Stimulated activated CD4-positive, alpha-beta T cell treated with anti-CD3 and anti-CD28 coated beads, Interleukin-12 subunit alpha, Interleukin-12 subunit beta, amount 100 ng/mL, for 48 hours (primary cell): ENCODE results near the gene TRAPPC5.

Experiments used
- DNase-seq, 3 donors: peaks; one replicate each; pipeline ENCODE4 v3.0.0-alpha.2; 2020; ENCODE audit warnings: low read depth in 2 of 3, low spot score in 1 of 3

Gene TRAPPC5

DNA sequence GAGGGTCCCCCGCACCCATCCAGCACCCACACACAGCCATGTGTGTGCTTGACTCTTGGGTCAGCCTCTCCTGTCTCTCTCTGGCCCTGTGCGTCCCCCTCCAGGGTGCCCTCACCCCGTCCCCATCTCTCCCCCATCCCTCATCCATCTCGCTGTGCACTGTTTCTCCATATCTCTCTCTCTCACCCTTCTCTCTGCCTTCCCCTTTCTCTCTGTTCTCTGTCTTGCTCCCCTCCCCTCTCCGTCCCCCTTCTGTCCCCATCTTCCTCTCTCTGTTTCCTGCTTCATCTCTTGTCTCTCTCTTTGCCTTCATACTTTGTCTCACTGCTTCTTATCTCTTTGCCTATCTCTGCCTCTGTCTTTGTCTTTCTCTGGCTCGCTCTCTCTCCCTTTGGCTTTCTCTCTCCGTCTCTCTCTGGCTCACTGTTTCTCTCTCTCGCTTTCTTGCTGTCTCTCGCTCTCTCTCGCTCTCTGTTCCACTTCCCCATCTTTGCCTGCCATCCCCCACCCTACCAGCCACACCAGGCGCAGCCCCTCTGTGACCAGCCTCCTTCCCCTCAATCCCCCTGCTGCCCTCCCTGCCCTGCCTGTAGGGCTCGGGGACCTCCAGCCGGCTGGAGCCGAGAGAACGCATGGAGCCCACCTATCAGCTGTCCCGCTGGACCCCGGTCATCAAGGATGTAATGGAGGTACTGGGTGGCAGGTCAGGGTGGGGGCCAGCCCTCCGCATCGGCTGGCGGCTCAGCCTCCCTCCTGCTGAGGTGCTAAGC is 34.8 kb upstream of the TRAPPC5 start:
- no peak for DNase-seq

DNA sequence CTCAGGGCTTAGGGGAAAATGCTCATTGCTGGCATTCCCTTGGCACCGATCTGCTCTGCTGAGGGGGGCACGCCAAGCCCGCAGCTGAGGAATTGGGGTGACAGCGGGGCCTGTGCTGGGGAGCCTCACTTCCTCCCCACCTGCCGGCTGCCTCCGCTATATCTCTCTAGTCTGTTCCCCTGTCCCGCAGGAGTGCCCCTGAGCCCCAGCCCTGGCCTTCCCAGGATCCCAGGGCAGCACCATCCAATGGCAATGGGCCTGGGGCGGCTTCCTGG is 34.3 kb upstream of the TRAPPC5 start:
- DNase-seq = no peak

DNA sequence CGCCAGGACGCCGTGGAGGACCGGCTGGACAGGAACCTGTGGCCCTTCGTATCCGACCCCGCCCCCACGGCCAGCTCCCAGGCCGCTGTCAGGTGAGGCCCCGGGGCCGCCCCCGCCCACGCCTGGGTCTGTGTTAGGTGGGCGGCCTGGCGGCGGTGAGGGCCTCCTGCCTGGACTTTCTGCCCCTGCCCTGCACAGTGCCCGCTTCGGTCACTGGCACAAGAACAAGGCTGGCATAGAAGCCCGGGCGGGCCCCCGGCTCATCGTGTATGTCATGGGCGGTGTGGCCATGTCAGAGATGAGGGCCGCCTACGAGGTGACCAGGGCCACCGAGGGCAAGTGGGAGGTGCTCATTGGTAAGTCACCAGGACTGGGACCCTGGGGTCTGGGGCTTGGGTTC is 33.5 kb upstream of the TRAPPC5 start:
- no peak for DNase-seq

DNA sequence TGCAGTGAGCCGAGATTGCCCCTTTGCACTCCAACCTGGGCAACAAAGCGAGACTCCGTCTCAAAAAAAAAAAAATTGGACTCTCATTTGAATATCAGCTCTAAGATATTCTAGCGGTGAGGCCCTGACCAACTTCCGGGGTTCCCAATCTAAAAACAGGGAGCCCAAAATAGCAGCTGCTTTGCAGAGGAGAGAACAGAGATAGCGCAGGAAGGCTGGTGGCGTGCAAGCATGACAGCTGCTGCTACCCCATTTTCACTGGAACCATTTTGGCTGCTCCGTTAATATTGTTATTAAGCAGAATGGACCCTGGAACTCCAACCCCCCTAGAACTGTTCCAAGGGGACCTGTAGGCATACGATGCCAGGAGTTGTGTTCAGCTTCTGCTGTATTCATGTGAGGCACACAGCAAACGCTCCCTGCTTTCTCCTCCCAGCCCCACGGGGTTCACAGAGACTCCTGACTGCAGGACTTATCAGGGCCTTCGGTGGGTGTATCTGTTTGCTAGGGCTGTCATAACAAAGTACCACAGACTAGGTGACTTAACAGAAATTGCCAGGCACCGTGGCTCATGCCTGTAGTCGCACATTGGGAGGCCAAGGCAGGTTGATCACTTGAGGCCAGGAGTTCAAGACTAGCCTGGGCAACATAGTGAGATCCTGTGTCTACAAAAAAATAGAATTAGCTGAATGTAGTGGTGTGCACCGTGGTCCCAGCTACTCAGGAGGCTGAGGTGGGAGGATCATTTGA is 32.2 kb upstream of the TRAPPC5 start:
- no peak for DNase-seq

DNA sequence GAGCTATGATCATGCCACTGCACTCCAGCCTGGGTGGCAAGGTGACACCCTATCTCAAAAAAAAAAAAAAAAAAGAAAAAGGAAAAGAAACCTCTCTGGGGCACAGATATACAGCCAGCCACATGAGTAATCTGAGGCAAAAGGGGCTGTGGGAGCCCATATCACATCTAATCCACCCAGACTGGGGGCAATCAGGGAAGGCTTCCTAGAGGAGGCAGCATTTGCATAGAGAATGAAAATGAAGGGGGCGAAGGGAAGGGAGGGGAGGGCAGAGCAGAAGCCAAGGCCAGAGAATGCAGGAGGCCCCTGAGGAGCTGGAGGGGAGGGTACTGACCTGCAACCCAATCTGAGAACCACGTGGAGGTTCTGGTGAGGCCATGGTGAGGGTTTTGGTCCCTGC is 30.5 kb upstream of the TRAPPC5 start:
- DNase-seq = no peak

DNA sequence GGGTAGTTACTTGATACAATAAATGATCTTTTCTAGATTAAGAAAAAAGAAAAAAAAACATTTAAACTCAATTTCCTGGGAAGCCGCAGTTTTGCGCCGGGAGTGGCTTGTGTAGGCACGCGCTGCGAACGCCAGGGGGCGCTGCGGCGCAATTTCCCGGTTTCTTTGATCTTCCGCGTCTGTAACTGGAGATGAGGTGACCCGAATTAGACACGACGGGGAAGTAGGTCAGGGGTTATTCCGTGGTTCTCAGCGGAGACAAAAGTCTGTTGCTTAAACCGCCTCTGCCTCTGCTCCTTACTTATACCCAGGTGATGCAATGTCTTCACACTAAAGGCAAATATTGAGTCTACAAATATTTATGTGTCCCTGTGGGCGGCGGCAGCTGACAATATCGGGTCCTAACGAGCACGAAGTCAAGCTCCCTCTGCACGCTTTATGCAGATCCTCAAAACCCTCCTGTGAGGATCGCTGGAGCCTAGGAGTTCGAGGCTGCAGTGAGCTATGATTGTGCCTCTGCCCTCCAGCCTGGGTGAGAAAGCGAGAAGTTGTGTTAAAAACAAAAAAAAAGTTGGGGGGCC is 28.5 kb upstream of the TRAPPC5 start:
- peak; percentile 74 to 91 (median 77) for DNase-seq

DNA sequence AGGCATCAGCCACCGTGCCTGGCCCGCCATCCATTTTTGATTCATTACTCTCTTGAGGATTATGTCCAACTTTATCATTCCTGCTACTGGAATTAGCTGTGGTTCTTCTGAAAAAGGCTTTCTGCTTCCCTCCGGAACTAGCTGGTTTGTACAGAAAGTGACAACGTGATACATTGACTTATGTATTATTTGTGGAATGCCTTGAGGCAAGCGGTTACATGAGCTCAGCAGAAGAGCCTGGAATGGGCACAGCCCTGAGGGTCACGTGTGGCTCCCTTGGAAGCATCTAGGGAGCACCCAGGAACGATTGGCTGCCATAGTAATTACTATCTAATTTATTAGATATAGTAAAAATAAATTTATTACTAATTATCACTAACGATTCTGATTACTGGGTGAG is 26.2 kb upstream of the TRAPPC5 start:
- DNase-seq = no peak

DNA sequence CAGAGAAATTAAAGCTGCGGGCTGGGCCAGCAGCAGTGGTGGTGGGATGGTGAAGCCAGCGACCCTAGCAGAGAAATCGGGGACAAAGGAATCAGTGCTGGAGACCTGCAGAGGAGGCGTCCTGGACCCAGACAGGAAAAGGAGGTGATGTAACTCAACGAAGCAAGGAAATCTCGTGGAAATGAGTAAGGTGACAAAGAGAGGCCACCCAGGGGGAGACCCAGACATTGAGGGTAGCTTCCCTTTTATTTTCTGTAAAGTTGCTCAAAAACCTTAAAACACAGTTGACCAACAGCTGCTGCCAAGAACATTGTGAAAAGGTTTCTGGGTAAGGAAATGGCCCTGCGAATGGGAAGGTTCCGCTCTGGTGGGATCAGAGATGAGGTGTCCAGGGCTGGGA is 25.1 kb upstream of the TRAPPC5 start:
- no peak for DNase-seq

DNA sequence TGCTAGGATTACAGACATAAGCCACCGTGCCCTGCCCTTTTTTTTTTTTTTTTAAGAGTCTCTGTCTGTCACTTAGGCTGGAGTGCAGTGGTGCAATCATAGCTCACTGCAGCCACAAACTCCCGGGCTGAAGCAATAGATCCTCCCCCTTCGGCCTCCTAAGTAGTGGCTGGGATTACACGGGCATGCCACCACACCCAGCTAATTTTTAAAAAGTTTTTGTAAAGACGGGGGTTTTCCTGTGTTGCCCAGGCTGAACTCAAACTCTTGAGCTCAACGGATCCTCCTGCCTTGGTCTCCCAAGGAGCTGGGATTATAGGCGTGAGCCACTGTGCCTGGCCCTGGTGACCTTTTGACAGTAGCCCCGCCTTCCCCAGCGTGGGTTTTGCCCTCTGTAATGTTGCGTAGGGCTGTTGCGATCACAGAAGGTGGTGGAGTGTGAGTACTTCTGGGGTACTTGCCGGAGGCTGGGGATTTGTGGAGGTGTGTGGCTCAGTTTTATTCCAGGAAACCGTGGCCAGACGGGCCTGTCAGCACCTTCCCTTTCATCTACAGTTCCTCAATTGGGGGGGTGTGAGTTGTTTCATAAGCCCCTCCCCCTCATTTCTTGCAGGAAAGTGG is 23.4 kb upstream of the TRAPPC5 start:
- DNase-seq = no peak

DNA sequence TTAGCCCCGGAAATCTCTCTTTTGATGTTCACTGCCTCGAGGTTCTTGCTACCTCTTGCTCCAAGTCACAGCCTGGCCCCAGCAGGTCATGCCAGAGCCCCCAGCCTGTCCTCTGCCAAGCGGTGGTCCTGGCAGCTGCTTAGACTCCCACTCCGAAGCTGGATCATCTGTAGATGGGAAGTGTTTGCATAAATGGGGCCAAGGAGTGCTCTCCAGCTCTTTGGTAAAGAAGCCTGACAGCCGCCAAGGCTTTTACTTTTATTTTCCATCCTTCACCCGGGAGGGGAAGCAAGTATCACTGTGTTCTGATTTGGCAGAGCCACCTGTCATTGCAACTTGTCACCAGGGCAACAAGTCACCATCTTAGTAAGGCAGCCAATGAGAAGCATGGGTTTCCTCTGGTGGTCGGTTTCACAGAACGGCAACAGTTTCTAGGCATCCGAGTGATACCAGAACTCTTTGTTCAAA is 22.4 kb upstream of the TRAPPC5 start:
- DNase-seq = peak in 2 of 3 donors; percentile 32 to 36

DNA sequence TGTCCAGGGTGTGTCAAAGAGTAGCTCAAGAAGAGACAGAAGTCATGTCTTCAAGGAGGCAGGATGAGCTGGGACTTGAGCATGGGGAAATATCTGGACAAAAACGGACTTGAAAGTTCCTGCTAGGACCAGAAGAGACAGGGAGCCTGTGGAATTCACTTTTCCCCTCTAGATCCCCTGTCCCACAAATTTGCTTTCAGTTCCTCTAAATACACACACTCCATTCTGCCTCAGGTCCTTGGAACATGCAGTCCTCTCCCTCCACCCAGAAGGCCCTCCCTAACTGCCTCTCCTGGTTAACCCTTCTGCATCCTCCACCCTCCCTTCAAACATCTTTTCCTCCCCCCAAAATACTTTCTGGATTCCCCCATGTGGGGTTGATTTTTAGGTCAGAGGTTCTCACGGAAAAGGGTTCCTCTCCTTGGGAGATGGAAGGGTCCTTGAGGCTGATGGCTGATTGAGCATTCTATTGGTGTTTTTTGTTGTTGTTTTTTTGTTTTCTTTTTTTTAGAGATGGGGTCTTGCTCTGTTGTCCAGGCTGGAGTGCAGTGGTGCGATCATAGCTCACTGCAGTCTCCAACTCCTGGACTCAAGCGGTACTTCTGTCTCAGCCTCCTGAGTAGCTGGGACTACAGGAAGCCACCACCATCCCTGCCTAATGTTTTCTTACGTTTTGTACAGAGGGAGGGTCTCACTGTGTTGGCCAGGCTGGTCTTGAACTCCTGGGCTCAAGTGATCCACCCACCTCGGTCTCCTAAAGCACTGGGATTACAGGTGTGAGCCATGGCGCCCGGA is 18.7 kb upstream of the TRAPPC5 start:
- DNase-seq = no peak

DNA sequence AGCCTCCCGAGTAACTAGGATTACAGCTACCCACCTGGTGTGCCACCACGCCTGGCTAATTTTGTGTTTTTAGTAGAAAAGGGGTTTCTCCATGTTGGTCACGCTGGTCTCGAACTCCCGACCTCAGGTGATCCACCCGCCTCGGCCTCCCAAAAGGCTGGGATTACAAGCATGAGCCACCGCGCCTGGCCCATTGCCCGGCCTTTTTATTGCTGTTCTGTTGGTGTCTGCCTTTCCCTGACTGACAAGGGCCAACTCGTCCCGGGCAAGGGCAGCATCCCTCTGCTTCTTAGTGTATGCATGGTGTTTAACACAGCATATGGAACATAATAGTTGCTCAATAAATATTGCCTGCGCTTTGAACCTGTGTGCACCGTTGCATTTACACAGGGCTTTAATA is 18.0 kb upstream of the TRAPPC5 start:
- DNase-seq = no peak

DNA sequence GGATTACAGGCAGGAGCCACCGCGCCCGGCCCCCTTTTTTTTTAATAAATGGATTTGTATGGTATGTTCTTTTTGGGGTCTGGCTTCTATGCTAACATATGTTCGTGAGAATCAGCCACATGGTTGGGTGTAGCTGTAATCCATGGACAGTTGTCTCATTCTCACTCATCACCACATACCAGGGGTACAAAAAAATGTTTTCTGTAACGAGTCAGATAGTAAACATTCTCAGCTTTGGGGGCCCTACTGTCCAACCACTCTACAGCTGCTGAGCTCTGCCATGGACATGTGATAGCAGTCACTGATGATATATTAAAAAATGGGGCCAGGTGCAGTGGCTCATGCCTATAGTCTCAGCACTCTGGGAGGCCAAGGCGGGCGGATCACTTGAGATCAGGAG is 16.9 kb upstream of the TRAPPC5 start:
- no peak for DNase-seq

DNA sequence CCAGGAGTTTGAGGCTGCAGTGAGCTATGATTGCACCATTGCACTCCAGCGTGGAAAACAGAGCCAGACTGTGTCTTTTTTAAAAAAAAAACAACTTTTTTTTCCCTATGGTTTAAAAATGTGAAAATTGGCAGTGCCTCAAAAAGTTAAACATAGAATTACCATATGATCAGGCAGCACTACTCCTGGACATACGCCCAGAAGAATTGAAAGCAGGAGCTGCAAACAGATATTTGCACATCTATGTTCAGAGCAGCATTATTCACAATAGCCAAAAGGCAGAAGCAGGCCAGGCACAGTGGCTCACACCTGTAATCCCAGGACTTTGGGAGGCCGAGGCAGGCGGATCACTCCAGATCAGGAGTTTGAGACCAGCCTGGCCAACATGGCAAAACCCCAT is 15.6 kb upstream of the TRAPPC5 start:
- DNase-seq = no peak

DNA sequence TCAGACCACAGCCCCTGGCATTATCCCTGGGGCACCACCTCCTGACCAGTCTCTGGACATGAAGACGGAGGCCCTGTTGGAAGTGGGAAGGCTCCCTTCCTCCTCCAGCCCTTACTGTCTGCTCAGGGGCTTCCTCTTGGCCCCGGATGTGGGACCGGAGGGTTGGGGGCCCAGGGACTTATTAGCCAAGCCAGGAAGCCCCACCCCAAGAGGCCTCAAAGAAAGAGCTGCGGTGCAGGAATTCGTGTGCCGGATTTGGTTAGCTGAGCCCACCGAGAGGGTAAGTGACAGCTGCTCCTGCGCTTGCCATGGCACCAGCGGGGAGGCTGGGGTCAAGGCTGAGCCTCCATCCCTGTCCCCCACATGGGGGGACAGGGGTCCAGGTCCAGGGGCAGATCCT is 11.8 kb upstream of the TRAPPC5 start, which contains the start of gene RETN:
Gene RETN (plus strand): TSS at position 208 of the 400 bp plus-strand sequence. CDS start 278 bp downstream, outside the sequence.
- DNase-seq = no peak

DNA sequence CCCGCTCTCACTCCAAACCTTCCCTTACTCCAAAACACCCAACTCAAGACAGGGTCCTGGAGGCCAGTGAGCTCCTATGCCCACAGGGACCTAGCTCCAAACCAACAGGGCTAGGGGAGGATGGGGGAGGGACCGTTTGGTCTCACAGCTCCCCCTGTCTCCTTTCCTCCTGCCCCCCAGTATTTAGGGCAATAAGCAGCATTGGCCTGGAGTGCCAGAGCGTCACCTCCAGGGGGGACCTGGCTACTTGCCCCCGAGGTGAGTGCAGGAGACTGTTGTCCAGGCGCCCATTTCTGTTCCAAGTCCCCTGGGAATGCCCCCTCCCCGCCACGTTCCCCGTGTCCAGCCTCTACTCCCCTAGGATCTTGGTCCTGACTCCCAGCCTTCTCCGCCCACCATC is 11.0 kb upstream of the TRAPPC5 start:
- DNase-seq = no peak

DNA sequence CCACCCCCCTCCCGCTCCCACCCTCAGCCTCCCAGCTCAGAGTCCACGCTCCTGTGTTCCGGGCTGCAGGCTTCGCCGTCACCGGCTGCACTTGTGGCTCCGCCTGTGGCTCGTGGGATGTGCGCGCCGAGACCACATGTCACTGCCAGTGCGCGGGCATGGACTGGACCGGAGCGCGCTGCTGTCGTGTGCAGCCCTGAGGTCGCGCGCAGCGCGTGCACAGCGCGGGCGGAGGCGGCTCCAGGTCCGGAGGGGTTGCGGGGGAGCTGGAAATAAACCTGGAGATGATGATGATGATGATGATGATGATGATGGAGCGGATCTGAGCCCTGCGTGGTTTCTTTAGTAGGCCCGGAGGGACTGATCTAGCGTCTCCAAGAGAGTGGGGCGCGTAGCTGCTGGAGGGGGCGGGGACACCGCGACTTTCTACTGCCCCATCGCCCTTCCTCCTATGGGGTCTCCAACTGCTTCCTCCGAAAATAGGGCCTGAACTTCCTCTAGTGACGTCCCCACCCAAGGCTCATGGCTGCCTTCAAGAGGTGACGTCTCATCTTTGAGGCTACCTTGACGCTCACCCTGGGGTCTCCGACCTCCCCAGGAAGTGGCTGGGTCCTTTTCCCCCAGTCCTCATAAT is 10.4 kb upstream of the TRAPPC5 start:
- DNase-seq = no peak

DNA sequence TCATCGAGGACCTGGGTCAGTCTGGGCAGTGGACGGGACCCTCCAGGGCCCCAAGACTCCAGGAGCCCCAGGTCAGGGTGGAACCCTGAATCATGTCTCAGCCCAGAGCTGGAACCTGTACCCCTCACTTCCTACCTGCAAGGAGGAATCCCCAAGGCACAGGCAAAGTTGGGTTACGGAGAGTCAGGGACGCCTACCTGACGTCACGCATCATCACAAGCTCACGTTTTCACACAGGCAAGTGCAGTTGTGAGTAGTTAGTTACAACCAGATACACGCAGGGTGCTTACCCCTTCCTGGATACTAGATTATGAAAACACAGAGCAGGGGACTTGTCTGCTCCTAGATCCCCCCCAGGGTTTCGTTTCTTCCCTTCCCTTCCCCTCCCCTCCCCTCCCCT is 9.8 kb upstream of the TRAPPC5 start:
- no peak for DNase-seq

DNA sequence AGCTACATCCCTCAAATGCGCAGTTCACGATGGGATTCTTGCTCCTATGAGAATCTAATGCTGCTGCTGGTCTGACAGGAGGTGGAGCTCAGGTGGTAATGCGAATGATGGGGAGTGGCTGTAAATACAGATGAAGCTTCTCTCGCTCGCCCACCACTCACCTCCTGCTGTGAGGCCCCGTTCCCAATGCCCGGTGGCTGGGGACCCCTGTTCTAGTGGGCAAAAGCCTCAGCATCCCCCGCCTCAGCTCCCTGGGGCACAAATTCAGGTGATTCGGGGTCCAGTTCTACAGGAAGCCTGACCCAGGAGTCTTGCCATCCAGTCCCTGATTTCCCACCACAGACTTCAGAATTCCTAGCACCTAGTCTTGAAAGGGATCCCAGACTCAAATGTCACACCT is 8.1 kb upstream of the TRAPPC5 start:
- DNase-seq = no peak
